ENCODE results near the gene LAMB1.
"Not testable (repeated sequence)": the region's sequence is repeated elsewhere in the genome, so short reads cannot be mapped to it uniquely, and the experiment has no call there.

The LAMB1 gene

GRCh38 chr7:107962817-107963216, 40.1 kb downstream of the LAMB1 start:
- TF ChIP-seq, protein P1, sequence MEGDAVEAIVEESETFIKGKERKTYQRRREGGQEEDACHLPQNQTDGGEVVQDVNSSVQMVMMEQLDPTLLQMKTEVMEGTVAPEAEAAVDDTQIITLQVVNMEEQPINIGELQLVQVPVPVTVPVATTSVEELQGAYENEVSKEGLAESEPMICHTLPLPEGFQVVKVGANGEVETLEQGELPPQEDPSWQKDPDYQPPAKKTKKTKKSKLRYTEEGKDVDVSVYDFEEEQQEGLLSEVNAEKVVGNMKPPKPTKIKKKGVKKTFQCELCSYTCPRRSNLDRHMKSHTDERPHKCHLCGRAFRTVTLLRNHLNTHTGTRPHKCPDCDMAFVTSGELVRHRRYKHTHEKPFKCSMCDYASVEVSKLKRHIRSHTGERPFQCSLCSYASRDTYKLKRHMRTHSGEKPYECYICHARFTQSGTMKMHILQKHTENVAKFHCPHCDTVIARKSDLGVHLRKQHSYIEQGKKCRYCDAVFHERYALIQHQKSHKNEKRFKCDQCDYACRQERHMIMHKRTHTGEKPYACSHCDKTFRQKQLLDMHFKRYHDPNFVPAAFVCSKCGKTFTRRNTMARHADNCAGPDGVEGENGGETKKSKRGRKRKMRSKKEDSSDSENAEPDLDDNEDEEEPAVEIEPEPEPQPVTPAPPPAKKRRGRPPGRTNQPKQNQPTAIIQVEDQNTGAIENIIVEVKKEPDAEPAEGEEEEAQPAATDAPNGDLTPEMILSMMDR (IDR thresholded peaks at IDR 0.05; ENCODE audit: borderline replicate concordance, insufficient read depth, low read depth, low read length), result no peak
- no peak overlapping the region for H3K4me3 ChIP-seq (ENCODE audit: low read depth, low read length)

DNA sequence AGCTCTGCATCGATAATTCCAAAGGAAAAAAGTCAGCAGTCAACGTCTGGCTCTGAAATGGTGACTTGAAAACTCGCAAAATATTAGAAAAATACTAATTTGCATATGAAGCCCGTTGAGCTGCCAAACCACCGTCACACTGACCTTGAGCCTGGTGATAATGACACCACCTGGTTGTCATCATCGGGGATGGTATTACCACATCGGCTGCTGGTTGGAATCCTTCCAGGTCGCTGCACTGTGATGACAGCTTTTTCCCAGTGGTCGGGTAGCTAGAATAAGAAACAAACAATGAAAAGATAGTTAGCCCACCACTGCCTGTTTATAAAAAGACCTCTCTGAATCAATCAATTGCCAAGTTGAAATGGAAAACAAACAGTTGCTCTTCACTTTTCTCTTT, 41.6 kb downstream of the LAMB1 start:
- no peak overlapping the region for H3K4me3 ChIP-seq (ENCODE audit: low read depth, low read length)
- TF ChIP-seq, protein P1 (IDR thresholded peaks at IDR 0.05; ENCODE audit: borderline replicate concordance, insufficient read depth, low read depth, low read length), result no peak

DNA sequence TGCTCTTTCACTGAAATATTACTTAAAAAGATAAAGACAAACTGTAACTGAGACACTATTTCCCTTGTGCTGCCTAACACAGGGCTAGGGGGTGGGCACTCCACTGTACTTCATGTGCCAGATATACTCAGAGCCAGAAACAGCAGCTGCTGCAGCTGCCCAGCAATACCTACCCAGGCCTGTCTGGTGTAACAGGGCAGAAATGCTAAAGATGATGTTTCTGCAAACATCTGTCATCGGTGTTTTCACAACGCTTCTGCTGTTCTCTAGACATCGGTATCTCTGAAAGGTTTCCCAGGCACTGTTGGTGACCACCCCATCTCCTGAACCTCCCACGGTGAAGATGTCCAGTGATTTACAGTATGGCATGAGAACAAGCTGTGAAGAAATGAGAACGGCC, 42.7 kb downstream of the LAMB1 start:
- TF ChIP-seq, protein P1 (IDR thresholded peaks at IDR 0.05; ENCODE audit: borderline replicate concordance, insufficient read depth, low read depth, low read length), result no peak
- H3K4me3 ChIP-seq (ENCODE audit: low read depth, low read length), result no peak overlapping the region

DNA sequence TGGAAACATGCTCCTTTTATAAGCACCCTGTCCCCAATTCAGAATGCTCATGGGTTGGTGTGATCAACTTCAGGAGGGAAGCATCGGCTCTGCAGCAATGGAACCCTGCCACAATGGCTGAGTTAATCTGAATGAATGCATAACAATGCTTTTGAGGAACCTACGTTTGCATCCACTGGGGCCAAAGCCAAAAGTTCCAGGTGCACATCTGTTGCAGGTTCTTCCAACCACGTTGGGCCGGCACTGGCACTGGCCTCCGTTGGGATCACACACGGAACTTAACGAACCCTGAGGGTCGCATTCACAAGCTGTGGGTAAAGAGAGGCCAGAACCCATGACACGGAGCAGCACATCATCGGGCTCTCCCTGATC, 43.4 kb downstream of the LAMB1 start:
- H3K4me3 ChIP-seq (ENCODE audit: low read depth, low read length), result no peak overlapping the region
- TF ChIP-seq, protein P1 (IDR thresholded peaks at IDR 0.05; ENCODE audit: borderline replicate concordance, insufficient read depth, low read depth, low read length), result no peak

GRCh38 chr7:107958764-107959526, 44.0 kb downstream of the LAMB1 start:
- H3K4me3 ChIP-seq (ENCODE audit: low read depth, low read length), result no peak overlapping the region
- TF ChIP-seq, protein P1 (IDR thresholded peaks at IDR 0.05; ENCODE audit: borderline replicate concordance, insufficient read depth, low read depth, low read length), result no peak

DNA sequence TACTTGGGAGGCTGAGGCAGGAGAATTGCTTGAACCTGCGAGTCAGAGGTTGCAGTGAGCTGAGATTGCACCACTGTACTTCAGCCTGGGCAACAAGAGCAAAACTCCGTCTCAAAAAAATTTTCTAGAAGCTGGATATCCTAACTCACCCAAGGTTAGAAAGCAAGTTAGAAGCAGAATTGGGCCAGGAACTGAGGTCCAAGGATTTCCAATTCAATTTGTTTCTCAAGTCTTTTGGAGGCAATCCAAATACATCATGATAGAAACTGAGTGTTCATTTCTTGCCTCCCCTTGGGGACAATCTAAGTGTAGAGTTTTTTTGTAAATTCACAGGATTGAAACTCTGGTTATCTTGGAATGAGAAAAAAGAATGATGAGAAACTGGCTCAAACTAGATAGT, 45.5 kb downstream of the LAMB1 start:
- H3K4me3 ChIP-seq (ENCODE audit: low read depth, low read length), result no peak overlapping the region
- TF ChIP-seq, protein P1 (IDR thresholded peaks at IDR 0.05; ENCODE audit: borderline replicate concordance, insufficient read depth, low read depth, low read length), result no peak

- not testable (repeated sequence) for H3K4me3 ChIP-seq (ENCODE audit: low read depth, low read length)
Observed at GRCh38 chr7:107956950-107957349, 46.0 kb downstream of the LAMB1 start.
